ENCODE measurements around the gene UBP1.

- no peak for TF ChIP-seq CREB1 (IDR thresholded peaks at IDR 0.05; ENCODE audit: low read depth)
- no peak for TF ChIP-seq NFIC (IDR thresholded peaks at IDR 0.05)
- no peak for TF ChIP-seq REST (IDR thresholded peaks at IDR 0.05; ENCODE audit: low read depth)
- no peak for TF ChIP-seq RAD21 (IDR thresholded peaks at IDR 0.05; ENCODE audit: low read depth)
- TF ChIP-seq EGR1 (IDR thresholded peaks at IDR 0.05): no peak
- TF ChIP-seq CEBPB (IDR thresholded peaks at IDR 0.05): no peak
- TF ChIP-seq TEAD4 (IDR thresholded peaks at IDR 0.05): no peak
- TF ChIP-seq MAX (IDR thresholded peaks at IDR 0.05): no peak
- TF ChIP-seq TCF12 (IDR thresholded peaks at IDR 0.05; ENCODE audit: low read depth): no peak
- no peak for TF ChIP-seq TAF1 (IDR thresholded peaks at IDR 0.05; ENCODE audit: low read depth)
Measured at GRCh38 chr3:33385423-33385822, 54.8 kb downstream of the UBP1 start.

Data from Ishikawa (cell line).